Keratinocyte (primary cell): ENCODE data around the gene NDUFA12.

Experiments used
- EZH2 ChIP-seq: IDR thresholded peaks from one replicate; pipeline ENCODE4 v1.6.1; 2012; ENCODE audit warnings: inconsistent platforms, mild to moderate bottlenecking, low read length, moderate library complexity
- TF ChIP-seq, protein P1 (sequence below), 3 experiments: IDR thresholded peaks in 1 of 3; conservative IDR thresholded peaks in 1 of 3; optimal IDR thresholded peaks in 1 of 3; 2 replicates in 2 of 3; 3 replicates in 1 of 3; pipeline versions ENCODE3 to v1.5.1; 2011; ENCODE audit warnings: low read length in 3 of 3, mild to moderate bottlenecking in 3 of 3, moderate library complexity in 2 of 3, control low read depth in 1 of 3, inconsistent platforms in 1 of 3; ENCODE audit not compliant: insufficient read depth in 2 of 3; ENCODE audit errors: extremely low read depth in 1 of 3

GRCh38 chr12:94979941-94980340 is 23.6 kb downstream of the NDUFA12 start:
- TF ChIP-seq, protein P1, sequence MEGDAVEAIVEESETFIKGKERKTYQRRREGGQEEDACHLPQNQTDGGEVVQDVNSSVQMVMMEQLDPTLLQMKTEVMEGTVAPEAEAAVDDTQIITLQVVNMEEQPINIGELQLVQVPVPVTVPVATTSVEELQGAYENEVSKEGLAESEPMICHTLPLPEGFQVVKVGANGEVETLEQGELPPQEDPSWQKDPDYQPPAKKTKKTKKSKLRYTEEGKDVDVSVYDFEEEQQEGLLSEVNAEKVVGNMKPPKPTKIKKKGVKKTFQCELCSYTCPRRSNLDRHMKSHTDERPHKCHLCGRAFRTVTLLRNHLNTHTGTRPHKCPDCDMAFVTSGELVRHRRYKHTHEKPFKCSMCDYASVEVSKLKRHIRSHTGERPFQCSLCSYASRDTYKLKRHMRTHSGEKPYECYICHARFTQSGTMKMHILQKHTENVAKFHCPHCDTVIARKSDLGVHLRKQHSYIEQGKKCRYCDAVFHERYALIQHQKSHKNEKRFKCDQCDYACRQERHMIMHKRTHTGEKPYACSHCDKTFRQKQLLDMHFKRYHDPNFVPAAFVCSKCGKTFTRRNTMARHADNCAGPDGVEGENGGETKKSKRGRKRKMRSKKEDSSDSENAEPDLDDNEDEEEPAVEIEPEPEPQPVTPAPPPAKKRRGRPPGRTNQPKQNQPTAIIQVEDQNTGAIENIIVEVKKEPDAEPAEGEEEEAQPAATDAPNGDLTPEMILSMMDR (optimal IDR thresholded peaks at IDR 0.05 in 1 of 3, IDR thresholded peaks at IDR 0.05 in 1 of 3, conservative IDR thresholded peaks at IDR 0.05 in 1 of 3; ENCODE audit: extremely low read depth in 1 of 3, insufficient read depth in 2 of 3, low read length in 3 of 3): no peak
- TF ChIP-seq EZH2: no peak
